H7 (cell line): ENCODE results near the gene CAB39L. TPM values are rescaled to one million over a fixed set of nuclear protein-coding genes. Genes with fewer than 3 reads are reported as not detected.
A peak's percentile ranks its signal among the peaks of the same experiment; 100 is the strongest.
"Not testable (repeated sequence)": the region's sequence is repeated elsewhere in the genome, so short reads cannot be mapped to it uniquely, and the experiment has no call there.

Source experiments
- DNase-seq: peaks from one replicate; pipeline ENCODE4 v3.0.0; 2012
- H3K27me3 ChIP-seq: 2 replicates; pipeline ENCODE4 v1.6.0; 2011; ENCODE audit warnings: mild to moderate bottlenecking, low read length; ENCODE audit not compliant: control insufficient read depth, insufficient read depth
- H3K36me3 ChIP-seq: replicated peaks from 2 replicates; pipeline ENCODE4 v1.5.1; 2011; ENCODE audit warnings: low read length; ENCODE audit not compliant: control insufficient read depth, insufficient read depth
- H3K4me3 ChIP-seq: 2 replicates; pipeline ENCODE4 v1.5.1; 2011; ENCODE audit warnings: low read depth, mild to moderate bottlenecking, control low read depth, low read length, moderate library complexity; ENCODE audit not compliant: insufficient read depth
- total RNA-seq: library from RNA; depleted of rRNA; stranded (reverse); fragments of >200 nt; shearing (Covaris generic); gene quantifications from 2 replicates; pipeline ENCODE4 v1.2.3, GENCODE V29; 2014

CAB39L gene
- total RNA-seq, 1 experiment from 2014 or later, result 4.0 TPM

DNA sequence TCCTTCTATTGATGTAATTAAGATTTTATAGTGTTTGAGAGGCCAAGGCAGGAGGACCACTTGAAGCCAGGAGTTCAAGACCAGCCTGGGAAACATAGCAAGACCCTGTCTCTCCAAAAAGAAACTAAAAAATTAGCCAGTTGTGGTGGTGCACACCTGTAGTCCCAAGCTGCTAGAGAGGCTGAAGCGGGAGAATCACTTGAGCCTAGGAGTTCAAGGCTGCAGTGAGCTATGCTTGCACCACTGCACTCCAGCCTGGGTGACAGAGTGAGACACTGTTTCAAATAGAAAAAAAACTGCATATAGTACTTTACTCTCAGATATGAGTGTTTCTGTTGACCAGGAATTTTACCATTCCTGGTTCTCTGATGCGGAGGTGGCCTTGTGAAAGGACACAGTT is 147.2 kb downstream of the CAB39L start:
- Histone ChIP-seq H3K4me3 (no peak overlapping the region), H3K36me3 (no peaks in the 10 kb centered on the region), H3K27me3 (no peaks in the 10 kb centered on the region)
- DNase-seq, result no peak

DNA sequence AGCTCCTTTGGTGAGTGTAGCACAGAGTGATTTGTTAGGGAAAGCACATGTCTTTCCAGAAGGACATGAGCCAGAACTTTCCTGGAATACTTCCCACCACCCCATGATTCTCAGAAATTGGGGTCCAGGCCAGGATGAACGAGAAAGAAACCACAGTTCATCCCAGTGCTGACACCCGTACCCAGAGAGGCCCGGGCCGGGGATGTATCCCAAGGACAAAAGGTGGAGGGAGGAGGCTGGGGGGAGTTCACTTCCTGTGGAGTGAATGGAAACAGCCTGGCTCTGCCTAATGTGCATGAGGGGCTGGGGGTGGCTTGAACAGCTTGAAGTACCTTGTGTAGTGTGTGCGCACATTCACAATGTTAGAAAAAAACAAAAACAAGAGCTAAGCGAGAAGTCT is 148.6 kb downstream of the CAB39L start:
- Histone ChIP-seq H3K36me3 (no peaks in the 10 kb centered on the region), H3K4me3 (no peak overlapping the region), H3K27me3 (no peaks in the 10 kb centered on the region)
- DNase-seq, result no peak

- H3K4me3 ChIP-seq, DNase-seq, H3K27me3 ChIP-seq: not testable (repeated sequence)
These were observed 149.1 kb downstream of the CAB39L start for GRCh38 chr13:49294723-49295122.

DNA sequence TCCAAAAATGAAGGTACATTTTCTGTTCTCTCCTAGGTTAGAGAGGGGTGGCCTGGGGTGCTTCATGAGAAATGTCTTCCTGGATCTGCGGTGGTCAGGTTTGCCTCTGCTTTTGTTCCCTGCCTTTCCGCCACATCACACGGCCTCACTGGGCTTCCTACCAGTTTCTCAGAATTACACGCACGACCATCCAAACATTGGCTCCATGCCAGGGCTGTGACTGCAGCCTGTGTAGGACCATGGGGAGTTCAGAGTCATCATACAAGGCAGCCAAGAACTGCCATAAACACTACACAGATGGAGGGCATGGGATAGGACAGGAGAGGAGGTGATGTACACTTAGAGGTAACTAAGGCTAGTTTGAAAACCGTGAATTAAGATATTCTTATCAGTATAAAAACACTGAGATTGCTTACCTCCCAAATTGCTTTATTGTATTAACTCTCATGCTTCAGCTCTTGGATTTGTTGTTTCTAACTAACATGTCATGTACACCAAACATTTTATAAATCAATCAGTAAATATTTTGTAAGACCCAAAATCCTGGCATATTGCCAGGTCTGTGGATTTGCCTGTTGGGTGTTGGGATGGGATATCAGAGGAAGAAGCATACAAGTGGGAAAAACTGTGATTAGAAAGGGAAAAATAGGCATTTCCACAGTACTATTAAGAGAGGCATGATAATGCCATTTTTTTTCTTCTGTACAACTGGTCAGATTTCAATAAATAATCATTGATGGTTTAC is 150.9 kb downstream of the CAB39L start:
- Histone ChIP-seq H3K27me3 (no peaks in the 10 kb centered on the region), H3K36me3 (no peaks in the 10 kb centered on the region), H3K4me3 (no peak overlapping the region)
- no peak for DNase-seq

More at GRCh38 chr13:49294723-49295122, 149.1 kb downstream of the CAB39L start:
- not testable (repeated sequence) for H3K36me3 ChIP-seq

GRCh38 chr13:49288458-49288857 is 155.4 kb downstream of the CAB39L start:
- no peaks in the 10 kb centered on the region for H3K36me3 ChIP-seq
- no peaks in the 10 kb centered on the region for H3K27me3 ChIP-seq
- H3K4me3 ChIP-seq, result no peak overlapping the region
- no peak for DNase-seq

DNA sequence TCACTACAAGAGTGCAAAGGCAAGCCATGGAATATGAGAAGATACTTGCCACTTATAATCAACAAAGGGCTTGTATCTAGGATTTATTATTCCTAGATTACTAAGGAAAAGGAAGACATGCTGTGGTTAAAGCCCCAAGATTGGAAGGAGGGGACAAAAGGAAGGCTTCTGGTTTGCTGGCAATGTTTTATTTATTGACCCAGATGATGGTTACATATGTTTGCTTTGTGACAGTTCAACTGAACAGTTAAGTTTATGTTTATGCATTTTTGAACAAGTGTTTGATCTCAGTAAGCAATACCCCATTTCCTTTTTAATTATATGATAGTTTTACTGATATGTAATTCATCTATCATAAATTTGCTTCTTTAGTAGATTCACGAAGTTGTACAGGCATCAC is 155.9 kb downstream of the CAB39L start:
- H3K4me3 ChIP-seq, result no peak overlapping the region
- no peak for DNase-seq
- H3K36me3 ChIP-seq, result no peaks in the 10 kb centered on the region
- no peaks in the 10 kb centered on the region for H3K27me3 ChIP-seq

GRCh38 chr13:49279885-49280284 is 164.0 kb downstream of the CAB39L start:
- no peaks in the 10 kb centered on the region for H3K27me3 ChIP-seq
- H3K4me3 ChIP-seq, result no peak overlapping the region
- H3K36me3 ChIP-seq, result no peaks in the 10 kb centered on the region
- no peak for DNase-seq

- Histone ChIP-seq H3K27me3 (no peaks in the 10 kb centered on the region), H3K4me3 (no peak overlapping the region), H3K36me3 (no peaks in the 10 kb centered on the region)
- peak; percentile 23 for DNase-seq
These were observed 164.8 kb downstream of the CAB39L start for GRCh38 chr13:49279112-49279511.

- Histone ChIP-seq H3K36me3 (no peaks in the 10 kb centered on the region), H3K4me3 (no peak overlapping the region), H3K27me3 (no peaks in the 10 kb centered on the region)
- DNase-seq, result no peak
These were observed 165.7 kb downstream of the CAB39L start for GRCh38 chr13:49278211-49278610.

DNA sequence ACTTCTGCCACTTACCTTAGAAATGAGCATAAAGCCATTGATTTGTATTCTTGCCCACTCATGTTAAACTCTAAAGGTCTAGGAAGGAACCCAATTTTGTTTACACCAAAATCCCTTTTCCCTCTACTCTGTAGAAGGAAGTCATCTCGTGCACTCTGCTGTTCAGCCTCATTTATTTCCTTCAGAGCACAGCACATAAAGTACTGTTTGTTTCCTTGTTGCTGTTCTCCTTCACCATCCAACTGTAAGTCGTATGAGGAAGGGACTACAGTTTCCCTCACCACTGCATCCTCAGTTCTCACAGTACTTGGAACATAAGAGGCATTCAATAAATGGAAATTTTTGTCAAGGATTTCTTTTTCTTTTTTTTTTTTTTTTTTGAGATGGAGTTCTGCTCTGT is 171.6 kb downstream of the CAB39L start:
- Histone ChIP-seq H3K4me3 (no peak overlapping the region), H3K36me3 (no peaks in the 10 kb centered on the region), H3K27me3 (no peaks in the 10 kb centered on the region)
- DNase-seq, result no peak

DNA sequence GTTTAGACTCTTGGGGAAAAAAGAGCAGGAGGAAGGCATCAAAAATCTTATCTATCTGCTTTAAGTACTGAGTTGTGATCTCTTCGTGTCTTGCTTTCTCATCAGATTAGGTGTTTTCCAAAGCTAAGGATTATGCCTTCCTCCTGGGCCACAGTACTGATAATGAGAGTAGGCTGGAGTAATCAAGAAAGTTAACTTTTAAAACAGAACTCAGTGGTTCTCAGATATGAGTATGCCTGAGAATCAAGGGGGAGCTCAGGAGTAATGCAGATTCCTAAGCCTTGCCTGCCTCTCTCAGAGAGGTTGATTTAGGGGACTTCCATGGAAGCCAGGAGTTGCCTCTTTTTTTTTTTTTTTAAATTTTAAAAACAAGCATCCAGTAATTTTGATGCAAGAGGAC is 172.6 kb downstream of the CAB39L start:
- H3K27me3 ChIP-seq, result no peaks in the 10 kb centered on the region
- no peak overlapping the region for H3K4me3 ChIP-seq
- DNase-seq, result no peak
- H3K36me3 ChIP-seq, result no peaks in the 10 kb centered on the region

GRCh38 chr13:49265822-49266221 is 178.0 kb downstream of the CAB39L start:
- Histone ChIP-seq H3K27me3 (no peaks in the 10 kb centered on the region), H3K4me3 (no peak overlapping the region), H3K36me3 (no peaks in the 10 kb centered on the region)
- DNase-seq, result no peak

DNA sequence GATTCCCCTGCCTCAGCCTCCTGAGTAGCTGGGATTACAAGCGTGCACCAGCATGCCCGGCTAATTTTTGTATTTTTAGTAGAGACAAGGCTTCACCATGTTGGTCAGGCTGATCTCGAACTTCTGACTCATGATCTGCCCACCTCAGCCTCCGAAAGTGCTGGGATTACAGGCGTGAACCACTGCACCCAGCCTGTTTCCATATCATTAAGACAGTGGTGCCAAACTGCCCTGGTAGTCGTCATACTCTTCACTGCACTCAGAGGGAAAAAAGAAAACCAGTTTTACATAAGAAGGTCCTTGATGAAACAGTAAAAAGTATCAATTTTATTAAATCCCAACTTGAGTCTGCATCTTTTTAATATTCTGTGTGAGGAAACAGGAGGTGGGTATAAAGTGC is 181.2 kb downstream of the CAB39L start:
- Histone ChIP-seq H3K36me3 (no peaks in the 10 kb centered on the region), H3K27me3 (no peaks in the 10 kb centered on the region), H3K4me3 (no peak overlapping the region)
- no peak for DNase-seq

- H3K27me3 ChIP-seq, result no peaks in the 10 kb centered on the region
- H3K36me3 ChIP-seq, result no peaks in the 10 kb centered on the region
- H3K4me3 ChIP-seq, result no peak overlapping the region
- no peak for DNase-seq
These were observed 184.3 kb downstream of the CAB39L start for GRCh38 chr13:49259586-49259985.
